Midbrain (tissue), 1 donor: Measurements from ENCODE around the gene DDX41.
"Not testable (repeated sequence)": the region's sequence is repeated elsewhere in the genome, so short reads cannot be mapped to it uniquely, and the experiment has no call there.

Experiments used
- DNase-seq: peaks from one replicate; lab custom pipeline; 2025; lab: John Stamatoyannopoulos, UW

DDX41 gene

DNA sequence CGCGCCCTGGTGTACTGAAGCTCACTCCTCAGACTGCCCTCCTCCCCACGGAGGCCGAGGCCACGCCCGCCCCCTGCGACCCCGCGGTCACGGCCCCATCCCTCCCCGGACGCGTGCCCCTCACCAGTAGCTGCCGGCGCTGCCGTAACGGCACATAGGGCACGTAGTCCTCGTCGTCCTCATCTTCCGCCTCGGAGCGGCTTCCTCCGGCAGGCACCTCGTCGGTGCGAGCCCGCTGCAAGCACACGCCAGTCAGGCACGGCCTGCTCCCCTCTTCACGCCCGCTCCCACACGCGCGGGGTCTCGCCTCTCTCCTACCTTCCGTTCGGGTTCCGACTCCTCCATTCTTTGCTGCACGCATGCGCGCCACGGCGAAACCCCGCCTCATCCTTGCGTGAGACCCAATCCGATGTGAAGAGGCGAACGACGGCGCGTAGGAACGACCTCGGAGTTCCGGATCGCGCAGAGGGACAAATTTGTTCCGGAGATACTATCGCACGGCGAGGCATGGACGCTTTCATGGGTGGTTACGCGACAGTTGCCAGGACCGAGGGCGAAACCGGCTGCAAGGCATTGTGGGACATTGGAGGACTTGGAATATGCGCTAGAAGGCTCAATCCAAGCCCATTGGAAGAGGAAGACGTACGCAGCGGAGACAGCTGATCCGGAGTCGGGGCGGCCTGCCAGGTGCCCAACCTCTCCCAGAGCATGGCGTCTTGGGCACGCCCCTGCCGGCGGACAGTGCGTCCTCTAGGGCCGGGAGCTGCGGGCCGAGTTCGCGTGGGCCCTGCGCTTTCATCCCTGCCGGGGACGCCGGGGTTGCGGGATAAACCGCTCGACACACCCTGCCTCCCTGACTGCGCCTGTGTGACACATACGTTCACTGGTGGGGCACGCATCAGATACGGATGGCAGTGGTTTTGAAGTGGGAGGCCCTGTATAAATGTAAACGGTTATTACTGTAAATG is at the start of gene DDX41:
DDX41 (minus strand) TSS at position 361 of the 968 bp plus-strand sequence; CDS start at position 345, 16 bp downstream.
- peak; percentile 99 for DNase-seq

- no peak for DNase-seq
These were observed 48.3 kb upstream of the DDX41 start for GRCh38 chr5:177565046-177565445.

- not testable (repeated sequence) for DNase-seq
These were observed 42.7 kb upstream of the DDX41 start for GRCh38 chr5:177559446-177559941.

GRCh38 chr5:177557796-177558195 is 41.0 kb upstream of the DDX41 start:
- no peak for DNase-seq

DNA sequence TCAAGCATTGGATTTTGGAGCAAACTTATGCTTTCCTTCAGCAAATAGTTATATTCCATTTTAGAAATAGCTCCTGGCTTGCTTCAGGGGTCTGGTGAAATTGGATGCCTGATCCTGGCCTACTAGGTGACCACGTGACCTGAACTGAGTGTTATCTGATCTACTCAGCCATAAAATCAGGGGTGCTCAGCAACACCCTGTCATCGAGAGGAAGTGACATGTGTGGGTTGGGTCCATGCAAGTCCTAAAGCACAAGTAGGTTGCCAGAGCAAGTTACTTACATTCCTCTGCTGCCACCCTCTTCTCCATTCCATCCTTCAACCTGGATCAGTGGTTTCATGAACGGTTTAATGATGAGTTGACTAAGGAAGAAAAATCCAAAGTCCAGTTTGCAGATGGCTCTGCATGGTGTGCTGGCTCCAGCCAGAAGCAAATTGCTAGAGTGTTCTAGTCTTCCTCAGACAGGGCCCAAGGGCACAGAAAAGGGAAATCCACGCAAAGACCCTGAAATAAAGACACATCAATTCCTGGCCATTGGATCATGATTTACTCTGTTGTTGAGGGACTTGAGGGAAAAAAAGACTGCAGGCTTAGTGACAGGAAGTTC is 40.4 kb upstream of the DDX41 start:
- DNase-seq, result no peak

DNA sequence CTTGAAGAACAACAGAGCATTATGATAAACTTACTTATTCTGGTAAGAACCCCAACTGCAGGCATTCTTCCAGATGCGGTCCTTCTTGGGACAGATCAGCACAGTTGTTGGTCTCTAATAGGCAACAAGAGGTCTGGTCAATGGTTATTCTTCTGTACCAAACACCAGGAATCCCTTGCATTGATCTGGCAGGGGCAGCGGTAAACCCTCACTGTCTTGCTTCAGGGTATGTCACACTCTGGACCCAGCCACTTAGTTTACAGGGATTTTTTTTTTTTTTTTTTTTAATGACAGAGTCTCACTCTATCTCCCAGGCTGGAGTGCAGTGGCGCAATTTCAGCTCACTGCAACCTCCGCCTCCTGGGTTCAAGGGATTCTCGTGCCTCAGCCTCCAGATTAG is 38.9 kb upstream of the DDX41 start:
- no peak for DNase-seq

GRCh38 chr5:177555228-177555627 is 38.5 kb upstream of the DDX41 start:
- no peak for DNase-seq

GRCh38 chr5:177554474-177555111 is 37.8 kb upstream of the DDX41 start, which contains the start of gene FAM193B:
TSS of gene FAM193B (minus strand) at chr5:177554563. CDS start at chr5:177554458, 105 bp downstream.
- peak; percentile 91 for DNase-seq

DNA sequence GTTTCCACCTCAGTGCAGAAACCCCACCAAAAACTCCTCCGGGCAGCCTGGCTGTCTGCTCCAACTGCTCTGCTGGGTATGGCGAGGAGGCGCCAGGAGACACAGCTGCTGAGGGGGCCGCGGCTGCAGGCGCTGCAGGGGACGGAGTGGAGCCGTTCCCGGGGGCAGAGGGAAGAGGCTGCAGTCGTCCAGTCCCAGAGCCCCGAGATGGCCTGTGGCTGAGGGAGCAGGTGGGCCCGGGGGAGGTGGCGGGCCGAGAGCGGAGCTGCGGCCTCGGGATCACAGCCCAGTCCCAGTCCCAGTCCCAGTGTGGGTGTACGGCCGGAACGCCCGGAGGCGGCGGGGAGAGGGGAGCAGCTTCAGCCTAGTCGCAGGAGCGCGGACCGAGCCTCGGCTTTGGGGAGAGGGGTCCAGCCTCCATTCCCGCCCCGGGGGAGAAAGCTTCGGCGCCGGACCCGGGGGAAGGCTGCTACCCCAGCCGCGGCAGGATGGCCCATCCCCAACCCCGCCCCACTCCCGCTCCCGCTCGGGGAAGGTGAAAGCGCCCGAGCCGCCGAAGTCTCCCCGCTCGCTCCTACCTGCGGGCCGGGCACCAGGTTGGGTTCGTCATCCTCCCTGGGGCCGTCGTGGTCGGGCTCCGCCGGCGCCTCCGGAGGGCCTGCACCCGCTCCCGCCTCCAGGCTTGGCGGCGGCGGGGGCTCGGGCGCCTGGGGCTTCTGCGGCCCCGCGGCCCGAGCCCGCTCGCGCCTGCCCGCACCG is 37.1 kb upstream of the DDX41 start:
- DNase-seq, result no peak

DNA sequence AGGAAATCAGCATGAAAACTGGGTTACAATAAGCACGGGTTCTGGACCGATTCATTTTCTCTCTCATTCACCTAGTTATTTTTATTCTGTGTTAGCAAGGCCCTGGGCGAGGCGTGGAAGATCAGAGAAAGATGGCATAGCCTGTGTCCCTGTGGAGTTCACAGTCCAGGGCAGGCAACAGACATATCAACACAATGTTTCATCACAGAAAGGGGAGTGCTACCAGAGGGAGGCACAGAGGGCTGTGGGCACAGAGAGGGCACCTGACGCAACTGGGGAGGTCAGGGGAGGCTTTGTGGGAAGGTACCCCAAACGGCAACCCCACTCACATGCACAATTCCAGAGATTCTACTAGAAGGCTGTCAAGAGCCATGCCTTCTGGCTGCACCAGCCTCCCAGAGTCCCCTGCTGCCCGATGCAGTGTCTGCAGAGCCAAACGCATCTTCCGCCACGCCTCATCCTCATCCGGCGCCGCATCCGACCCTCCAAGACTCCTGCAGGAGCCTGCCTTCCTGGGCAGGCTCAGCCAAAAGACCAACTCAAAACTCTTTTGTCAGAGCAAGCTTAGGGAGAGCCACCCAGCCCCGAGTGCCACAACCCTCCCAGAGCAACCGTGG is 36.2 kb upstream of the DDX41 start:
- DNase-seq, result peak; percentile 3

GRCh38 chr5:177550122-177550521 is 33.4 kb upstream of the DDX41 start:
- no peak for DNase-seq

- no peak for DNase-seq
These were observed 31.7 kb upstream of the DDX41 start for GRCh38 chr5:177548495-177548894.

- no peak for DNase-seq
These were observed 31.0 kb upstream of the DDX41 start for GRCh38 chr5:177547736-177548135.

DNA sequence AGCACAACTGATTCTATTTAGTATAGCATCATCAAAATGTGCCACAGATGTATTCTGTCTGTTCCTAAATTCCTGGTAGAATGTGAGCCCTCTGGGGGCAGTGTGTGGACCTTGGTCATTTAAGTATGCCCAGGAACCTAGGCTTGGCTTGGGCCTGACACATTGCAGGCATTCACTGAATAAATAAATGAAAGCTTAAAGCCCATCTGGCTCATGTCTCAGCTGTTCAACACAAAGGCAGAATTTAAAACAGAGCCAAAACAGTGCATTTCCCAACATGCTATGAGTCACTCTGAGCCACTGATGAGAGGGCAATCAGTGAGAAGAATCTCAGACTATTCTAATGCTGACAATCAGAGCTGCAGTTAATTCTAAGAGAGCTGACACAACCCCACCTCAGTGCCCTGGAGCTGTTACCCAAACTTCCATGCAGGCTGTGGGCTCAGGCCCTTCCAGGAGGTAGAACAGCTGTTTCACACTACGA is 29.5 kb upstream of the DDX41 start:
- peak; percentile 27 for DNase-seq

DNA sequence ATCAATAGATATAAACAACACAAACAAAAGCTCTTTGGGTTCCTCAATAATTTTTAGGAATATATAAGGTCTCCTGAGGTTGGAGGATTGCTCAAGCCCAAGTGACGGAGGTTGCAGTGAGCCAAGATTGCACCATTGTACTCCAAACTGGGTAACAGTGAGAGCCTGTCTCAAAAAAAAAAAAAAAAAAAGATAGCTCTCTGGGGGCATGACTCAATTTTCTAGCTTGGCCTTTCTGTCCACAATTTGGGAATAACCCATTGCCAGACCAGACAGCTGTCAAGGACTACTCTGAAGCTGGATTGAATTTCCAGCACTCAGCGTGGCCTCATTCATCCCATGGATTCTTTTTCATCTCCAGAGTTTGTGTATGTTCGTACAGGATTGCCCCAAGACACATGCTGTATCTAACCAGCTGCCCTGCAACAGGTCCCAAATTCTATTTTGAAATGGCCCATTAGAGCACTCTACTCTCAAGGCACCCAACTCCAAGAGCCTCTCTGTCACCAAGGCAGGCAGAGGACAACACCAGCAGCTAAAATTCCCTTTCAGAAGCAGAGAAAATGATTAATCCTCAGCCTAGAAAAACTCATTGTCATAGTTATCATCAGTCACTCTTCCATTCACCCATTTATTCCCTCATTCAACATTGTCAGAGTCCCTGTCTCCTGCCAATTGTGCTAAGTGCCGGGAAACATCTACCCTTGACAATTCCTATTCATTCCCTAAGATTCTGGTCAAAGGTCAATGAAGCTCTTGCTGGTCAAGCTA is 28.9 kb upstream of the DDX41 start:
- DNase-seq, result peak; percentile 8

- no peak for DNase-seq
These were observed 26.2 kb upstream of the DDX41 start for GRCh38 chr5:177542816-177543465.

DNA sequence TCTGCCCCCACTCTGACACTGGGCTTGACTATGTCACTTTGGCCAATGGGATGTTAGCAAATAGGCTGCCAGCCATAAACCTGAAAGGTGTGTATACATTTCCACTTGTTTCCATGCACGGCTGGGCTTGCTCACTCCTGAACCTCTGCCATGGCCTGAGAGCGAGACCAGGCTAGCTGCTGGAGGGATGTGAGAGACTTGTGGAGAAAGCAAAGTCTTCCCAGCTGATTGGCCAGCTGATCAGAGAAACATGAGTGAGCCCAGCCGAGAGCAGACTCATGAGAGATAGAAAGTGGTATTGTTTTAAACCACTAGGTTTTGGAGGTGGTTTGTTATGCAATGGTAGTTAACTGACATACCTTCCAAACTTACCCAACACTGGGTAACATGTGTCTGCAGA is 23.7 kb upstream of the DDX41 start:
- no peak for DNase-seq

DNA sequence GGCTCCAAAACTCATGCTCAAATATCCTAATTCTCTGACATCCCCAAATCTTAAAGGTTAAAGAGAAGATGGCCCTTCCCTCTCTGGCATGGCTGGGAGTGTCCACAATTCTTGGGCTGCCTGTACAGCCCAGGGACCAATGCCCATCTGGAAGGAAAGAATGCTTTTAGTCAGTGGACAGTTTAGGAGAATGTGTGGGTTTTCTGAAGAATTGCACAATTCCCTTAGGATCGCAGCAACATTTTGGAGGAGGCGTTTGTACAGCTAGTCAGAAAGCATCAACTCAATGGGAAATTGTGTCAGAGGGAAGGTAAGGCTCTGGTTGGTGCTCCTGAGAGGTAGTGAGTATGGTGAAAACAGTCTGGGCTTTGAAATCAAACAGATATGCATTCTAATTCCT is 22.6 kb upstream of the DDX41 start:
- no peak for DNase-seq

DNA sequence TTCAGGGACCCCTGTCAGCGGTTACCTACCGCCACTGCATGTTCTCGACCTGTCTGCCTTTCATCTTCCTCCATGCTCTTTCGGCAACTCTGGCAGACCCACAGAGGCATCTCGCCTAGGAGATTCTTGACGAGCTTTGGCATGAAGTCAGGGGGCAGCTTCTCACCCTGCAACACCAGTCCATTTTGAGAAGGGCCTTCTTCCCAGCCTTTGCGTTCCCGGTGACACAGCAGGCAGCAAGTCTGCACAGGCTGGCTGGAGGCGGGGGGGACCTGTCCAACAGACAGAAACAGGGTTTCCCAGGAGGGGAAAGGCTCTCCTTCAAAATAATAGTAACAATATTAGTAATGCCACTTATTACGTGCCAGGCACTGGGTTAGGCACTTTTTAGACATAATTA is 22.1 kb upstream of the DDX41 start:
- no peak for DNase-seq
